Ovary (tissue), 9 donors: Measurements from ENCODE around the gene NAT14. TPM values are rescaled to one million over a fixed set of nuclear protein-coding genes. Genes with fewer than 3 reads are reported as not detected.
A peak's percentile ranks its signal among the peaks of the same experiment; 100 is the strongest.

Experiments used
- DNase-seq, 5 donors: peaks; one replicate each; pipeline ENCODE4 v3.0.0-alpha.2; 2019 to 2020
- H3K27ac ChIP-seq, 2 donors: fragments of 200-600 bp; one replicate each; pipeline versions ENCODE4 v1.5.1 to v1.8.0; 2019 to 2022
- H3K27me3 ChIP-seq: fragments of 200-600 bp; one replicate; pipeline ENCODE4 v1.8.0; 2022
- H3K36me3 ChIP-seq: fragments of 200-600 bp; sonication (generic); one replicate; pipeline ENCODE4 v1.5.1; 2019
- H3K4me1 ChIP-seq: one replicate; pipeline ENCODE4 v1.8.1; 2013; ENCODE audit warnings: mild to moderate bottlenecking, moderate library complexity; ENCODE audit not compliant: insufficient read depth
- H3K4me3 ChIP-seq: fragments of 200-600 bp; sonication (generic); one replicate; pipeline ENCODE4 v1.5.1; 2017
- H3K9me3 ChIP-seq, 2 donors: fragments of 200-600 bp in 1 of 2; sonication (generic) in 1 of 2; one replicate each; pipeline versions ENCODE4 v1.5.1 to v1.8.1; 2013 to 2019; ENCODE audit warnings: mild to moderate bottlenecking in 1 of 2, moderate library complexity in 1 of 2
- EP300 ChIP-seq: sonication (generic); formaldehyde crosslinking; IDR thresholded peaks from one replicate; pipeline ENCODE4 v1.6.1; 2017; ENCODE audit warnings: antibody characterized with exemption
- POLR2A ChIP-seq: fragments of 450-650 bp; IDR thresholded peaks from one replicate; pipeline ENCODE4 v1.6.1; 2017; ENCODE audit warnings: antibody characterized with exemption, mild to moderate bottlenecking, moderate library complexity
- WGBS, 3 donors: extraction: QIAGEN DNeasy Blood & Tissue Kit in 1 of 3; methylation state at CpG; one replicate each; pipeline versions ENCODE4 v1.1.5 to v1.1.7; 2013 to 2017; 5-methylcytosine and 5-hydroxymethylcytosine counted together
- intact Hi-C, 4 donors: fragments of 100-400 bp; cut with DNase I; formaldehyde crosslinking; loops; one replicate each; pipeline versions ENCODE4 v1.11.0 to v1.15.1; 2022 to 2023
- polyA plus RNA-seq, 2 donors: library from polyadenylated mRNA; stranded (reverse); fragments of 200-250 nt in 1 of 2; fragments of 350-450 nt in 1 of 2; fragmentation: Illumina TruSeq in 1 of 2; extraction: RNeasy Lipid Tissue Mini Kit (QIAGEN cat#74804) in 1 of 2; gene quantifications; one replicate each; pipeline ENCODE4 v1.2.3, GENCODE V29; 2013 to 2014
- total RNA-seq, 7 donors: library from RNA; depleted of rRNA in 2 of 7; stranded (reverse); fragments of >200 nt in 2 of 7; fragmentation: NEBNext Ultra II Directional in 3 of 7; extraction: Animal tissue kit (Norgen Biotek cat#: 25700) in 3 of 7; gene quantifications; one replicate each; pipeline versions ENCODE4 v1.1.0 to v1.2.4, GENCODE V29; 2016 to 2023
- TF ChIP-seq, protein P1 (sequence below), 3 donors: fragments of 450-650 bp in 2 of 3; fragments of 200-600 bp in 1 of 3; IDR thresholded peaks; one replicate each; pipeline versions ENCODE4 v1.5.1 to v1.8.0; 2016 to 2022; ENCODE audit warnings: antibody characterized with exemption in 3 of 3, mild to moderate bottlenecking in 1 of 3
- donor health status: DM: no; HTN: no; CAD: no; lungs with moderate emphysema.
- donor health status: DM: no; HTN: no; CAD: no.
- donor health status: Bipolar disorder and iron deficiency.
- donor health status: DM: yes; HTN: yes; CAD: no.
- donor health status: DM: no; HTN: no; CAD: no.
- donor health status: DM: yes; HTN: yes; CAD: no.

The NAT14 gene
- total and polyA plus RNA-seq, 9 donors: 3.2 to 40.4 (median 23.5) TPM

DNA sequence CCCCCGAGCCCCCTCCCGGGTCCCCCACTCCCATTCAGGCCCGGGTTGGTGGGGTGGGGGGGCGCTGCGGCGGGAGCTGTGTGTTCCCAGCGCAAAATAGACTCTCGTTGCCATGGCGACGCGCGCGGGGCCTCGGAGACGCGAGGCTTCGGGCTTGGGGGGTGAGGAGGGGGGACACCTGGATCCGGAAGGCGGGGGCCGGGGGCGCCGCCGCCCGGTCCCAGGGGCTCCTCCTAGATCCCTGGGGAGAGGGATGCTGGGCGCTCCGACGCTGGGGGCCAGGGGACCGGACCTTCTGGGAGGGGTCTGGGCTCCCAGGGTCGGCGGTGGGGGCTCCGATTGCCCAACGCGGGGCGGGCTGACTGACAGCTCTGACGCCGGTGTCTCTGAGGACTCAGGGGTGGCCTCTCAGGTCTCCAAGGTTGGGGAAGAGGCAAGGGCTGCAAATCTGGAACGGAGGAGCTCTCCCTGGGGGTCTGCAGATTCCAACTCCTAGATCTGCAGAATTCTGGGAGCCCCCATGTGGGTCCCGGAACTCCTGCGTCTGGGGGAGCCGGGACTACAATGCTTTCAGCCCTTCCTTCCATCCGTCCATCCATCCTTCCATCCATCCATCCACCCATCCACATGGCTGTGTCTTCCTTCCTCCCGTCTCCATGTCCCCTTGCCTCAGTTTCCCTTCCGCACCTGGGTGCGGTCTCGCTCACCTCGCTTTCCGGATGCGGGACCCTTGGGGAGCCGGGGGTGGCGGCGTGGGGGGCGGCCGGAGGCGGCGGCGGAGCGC is 32.8 kb upstream of the NAT14 start:
- H3K27me3 ChIP-seq: no peaks in the 10 kb centered on the region
- DNase-seq: peak in 1 of 5 donors; percentile 47
- H3K4me1 ChIP-seq: peaks cover 7% of the 10 kb centered on the region
- no peaks in the 10 kb centered on the region for H3K9me3 ChIP-seq
- no peaks in the 10 kb centered on the region for H3K36me3 ChIP-seq
- intact Hi-C loops: no loop called here
- H3K4me3 ChIP-seq: no peak overlapping the region
- 1 to 2% (median 1%) methylated on average over 43 to 57 of the region's 57 CpGs for WGBS, 3 donors
- H3K27ac ChIP-seq: no peak overlapping the region
- TF ChIP-seq POLR2A: no peak
- no peak for TF ChIP-seq EP300
- TF ChIP-seq, protein P1, sequence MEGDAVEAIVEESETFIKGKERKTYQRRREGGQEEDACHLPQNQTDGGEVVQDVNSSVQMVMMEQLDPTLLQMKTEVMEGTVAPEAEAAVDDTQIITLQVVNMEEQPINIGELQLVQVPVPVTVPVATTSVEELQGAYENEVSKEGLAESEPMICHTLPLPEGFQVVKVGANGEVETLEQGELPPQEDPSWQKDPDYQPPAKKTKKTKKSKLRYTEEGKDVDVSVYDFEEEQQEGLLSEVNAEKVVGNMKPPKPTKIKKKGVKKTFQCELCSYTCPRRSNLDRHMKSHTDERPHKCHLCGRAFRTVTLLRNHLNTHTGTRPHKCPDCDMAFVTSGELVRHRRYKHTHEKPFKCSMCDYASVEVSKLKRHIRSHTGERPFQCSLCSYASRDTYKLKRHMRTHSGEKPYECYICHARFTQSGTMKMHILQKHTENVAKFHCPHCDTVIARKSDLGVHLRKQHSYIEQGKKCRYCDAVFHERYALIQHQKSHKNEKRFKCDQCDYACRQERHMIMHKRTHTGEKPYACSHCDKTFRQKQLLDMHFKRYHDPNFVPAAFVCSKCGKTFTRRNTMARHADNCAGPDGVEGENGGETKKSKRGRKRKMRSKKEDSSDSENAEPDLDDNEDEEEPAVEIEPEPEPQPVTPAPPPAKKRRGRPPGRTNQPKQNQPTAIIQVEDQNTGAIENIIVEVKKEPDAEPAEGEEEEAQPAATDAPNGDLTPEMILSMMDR (IDR thresholded peaks at IDR 0.05): no peak

DNA sequence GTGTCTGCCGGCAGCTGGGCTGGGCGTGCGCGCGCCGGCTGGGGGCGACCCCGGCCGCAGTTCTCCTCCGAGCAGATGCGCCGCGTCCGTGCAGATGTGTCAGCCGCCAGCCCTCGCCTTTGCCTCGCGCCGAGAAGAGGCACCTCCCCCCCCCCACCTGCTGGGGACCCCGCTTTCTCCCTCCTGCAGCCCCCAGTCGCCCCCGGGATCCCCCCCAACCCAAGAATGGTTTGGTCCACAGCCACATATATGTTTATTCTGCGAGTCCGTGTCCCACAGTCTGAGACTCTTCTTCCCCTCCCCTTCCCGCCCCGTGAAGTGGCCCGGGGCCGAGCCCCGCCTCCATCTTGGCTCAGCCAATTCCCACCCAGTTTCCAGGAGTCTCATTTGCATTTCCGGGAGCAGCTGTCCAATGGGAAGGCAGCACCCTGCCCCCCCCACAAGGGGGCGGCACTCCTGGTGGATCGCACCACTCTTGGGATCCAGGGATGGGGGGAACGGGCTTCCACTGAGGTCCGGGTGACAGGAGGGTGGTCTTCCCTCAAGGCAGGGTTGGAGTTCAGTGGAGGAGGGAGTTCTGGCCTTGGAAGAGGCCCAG is 32.1 kb upstream of the NAT14 start:
- H3K27me3 ChIP-seq: no peaks in the 10 kb centered on the region
- H3K27ac ChIP-seq: no peak overlapping the region
- H3K4me3 ChIP-seq: no peak overlapping the region
- intact Hi-C loops: no loop called here
- TF ChIP-seq, protein P1 (IDR thresholded peaks at IDR 0.05): peak in 2 of 3 donors; percentile 10 to 23
- TF ChIP-seq EP300 (no peak), POLR2A (no peak)
- no peaks in the 10 kb centered on the region for H3K36me3 ChIP-seq
- H3K9me3 ChIP-seq: no peaks in the 10 kb centered on the region
- WGBS, 3 donors: 3 to 7% (median 6%) methylated on average over 31 to 34 of the region's 34 CpGs
- peaks cover 7% of the 10 kb centered on the region for H3K4me1 ChIP-seq
- peak; percentile 75 to 89 (median 85) for DNase-seq

DNA sequence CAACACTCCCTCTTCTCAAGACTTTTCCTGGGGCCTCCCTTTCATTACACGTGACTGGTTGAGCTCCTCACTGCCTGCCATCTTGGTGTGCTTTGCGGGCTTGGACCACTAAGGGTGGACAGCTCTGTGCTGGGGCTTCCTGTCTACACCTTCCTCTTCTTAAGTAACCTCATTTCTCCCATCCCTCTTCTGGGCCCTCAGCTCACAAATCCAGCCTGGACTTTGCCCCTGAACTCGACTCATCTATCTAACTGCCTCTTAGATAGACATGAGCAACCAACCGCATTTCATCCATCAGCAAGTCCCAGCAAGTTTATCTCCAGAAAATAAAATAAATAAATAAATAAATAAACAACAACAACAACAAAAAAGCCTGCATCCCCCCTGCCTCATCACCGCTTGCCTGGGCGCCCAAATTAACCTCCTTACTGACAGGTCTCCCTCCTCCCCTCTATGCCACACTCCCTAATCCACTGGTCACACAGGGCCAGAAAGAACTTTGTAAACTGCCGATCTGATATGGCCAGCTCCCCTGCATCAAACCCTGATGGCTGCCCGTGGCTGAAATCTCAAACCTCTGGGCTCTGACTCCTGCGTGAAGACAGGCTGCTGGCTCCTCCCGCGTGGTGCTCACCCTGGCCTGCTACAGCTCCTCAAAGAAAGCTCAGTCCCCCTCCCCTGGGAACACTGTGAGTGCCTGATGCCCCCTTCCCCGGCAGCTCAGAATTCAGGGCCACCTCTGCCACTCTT is 31.3 kb upstream of the NAT14 start:
- TF ChIP-seq EP300 (no peak), POLR2A (no peak)
- TF ChIP-seq, protein P1 (IDR thresholded peaks at IDR 0.05): no peak
- 82 to 91% (median 85%) methylated on average over 12 of the region's 12 CpGs for WGBS, 3 donors
- no peaks in the 10 kb centered on the region for H3K27me3 ChIP-seq
- peaks cover 7% of the 10 kb centered on the region for H3K4me1 ChIP-seq
- no peak overlapping the region for H3K27ac ChIP-seq
- intact Hi-C loops: no loop called here
- no peaks in the 10 kb centered on the region for H3K9me3 ChIP-seq
- no peak for DNase-seq
- H3K36me3 ChIP-seq: no peaks in the 10 kb centered on the region
- no peak overlapping the region for H3K4me3 ChIP-seq

DNA sequence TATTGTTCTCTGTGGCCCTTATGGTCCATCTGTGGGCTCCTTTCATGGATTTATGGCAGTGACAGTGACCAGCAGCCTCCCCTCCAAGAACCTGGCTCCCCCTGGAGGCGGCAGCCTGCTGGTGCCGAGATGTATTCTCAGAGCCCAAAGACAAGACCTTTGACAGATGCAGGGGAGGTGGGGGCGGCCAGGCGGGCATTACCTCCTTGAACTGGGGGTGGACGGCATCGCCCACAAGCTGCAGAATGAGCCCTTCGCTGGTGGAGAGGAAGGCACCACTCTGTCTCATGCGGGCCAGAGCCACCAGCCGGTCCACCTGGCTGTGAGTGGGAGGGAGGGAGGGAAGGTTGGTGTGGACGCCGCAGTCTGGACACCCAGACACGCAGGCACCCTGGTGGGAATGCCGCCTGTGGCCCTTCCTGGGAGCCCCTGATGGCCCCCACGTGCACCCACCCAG is 30.2 kb upstream of the NAT14 start:
- peaks cover 7% of the 10 kb centered on the region for H3K4me1 ChIP-seq
- no peaks in the 10 kb centered on the region for H3K27me3 ChIP-seq
- no peaks in the 10 kb centered on the region for H3K9me3 ChIP-seq
- TF ChIP-seq, protein P1 (IDR thresholded peaks at IDR 0.05): peak in 1 of 3 donors; percentile 10
- no peak for TF ChIP-seq EP300
- intact Hi-C loops: no loop called here
- DNase-seq: no peak
- H3K36me3 ChIP-seq: no peaks in the 10 kb centered on the region
- no peak overlapping the region for H3K27ac ChIP-seq
- H3K4me3 ChIP-seq: no peak overlapping the region
- 71 to 79% (median 76%) methylated on average over 13 to 14 of the region's 14 CpGs for WGBS, 3 donors
